OCI-LY1 (cell line): ENCODE results near the gene CFAP251.

ENCODE experiments used
- H2AFZ ChIP-seq: fragments of 200-600 bp; sonication (generic), shearing (Covaris generic); 2 replicates; pipeline ENCODE4 v1.6.0; 2014; ENCODE audit warnings: antibody characterized with exemption, mild to moderate bottlenecking, low read length
- H3F3A ChIP-seq: fragments of 200-600 bp; sonication (generic), shearing (Covaris generic); 2 replicates; pipeline ENCODE4 v1.6.0; 2014; ENCODE audit warnings: mild to moderate bottlenecking, antibody characterized with exemption, low read length, moderate library complexity; ENCODE audit not compliant: insufficient read depth
- H3K27ac ChIP-seq: fragments of 200-600 bp; sonication (generic); 2 replicates; pipeline ENCODE4 v1.5.1; 2014; ENCODE audit warnings: low read length, mixed run types, mild to moderate bottlenecking, low read depth; ENCODE audit not compliant: poor library complexity, severe bottlenecking
- H3K27me3 ChIP-seq: fragments of 200-600 bp; sonication (generic); 2 replicates; pipeline ENCODE4 v1.6.0; 2014; ENCODE audit warnings: antibody characterized with exemption, mild to moderate bottlenecking, low read length, moderate library complexity; ENCODE audit not compliant: insufficient read depth
- H3K36me3 ChIP-seq: fragments of 200-600 bp; sonication (generic); 2 replicates; pipeline ENCODE4 v1.6.1; 2014; ENCODE audit warnings: mild to moderate bottlenecking, antibody characterized with exemption, low read length, moderate library complexity, mixed read lengths; ENCODE audit not compliant: insufficient read depth
- H3K4me1 ChIP-seq: fragments of 200-600 bp; sonication (generic); 2 replicates; pipeline ENCODE4 v1.5.1; 2014; ENCODE audit warnings: mild to moderate bottlenecking, low read length, moderate library complexity; ENCODE audit not compliant: insufficient read depth, severe bottlenecking
- H3K4me2 ChIP-seq: fragments of 200-600 bp; sonication (generic), shearing (Covaris generic); 2 replicates; pipeline ENCODE4 v1.6.1; 2014; ENCODE audit warnings: low read length
- H3K4me3 ChIP-seq: fragments of 200-600 bp; sonication (generic); 2 replicates; pipeline ENCODE4 v1.5.1; 2014; ENCODE audit warnings: low read length, low read depth, mild to moderate bottlenecking, mixed read lengths; ENCODE audit not compliant: poor library complexity, severe bottlenecking
- H3K79me2 ChIP-seq: fragments of 200-600 bp; shearing (Covaris generic); 2 replicates; pipeline ENCODE4 v1.6.1; 2016; ENCODE audit warnings: mixed run types, low read length, mixed read lengths; ENCODE audit not compliant: insufficient read depth
- H3K9ac ChIP-seq: fragments of 200-600 bp; sonication (generic), shearing (Covaris generic); 2 replicates; pipeline ENCODE4 v1.6.1; 2014; ENCODE audit warnings: mild to moderate bottlenecking, low read length, mixed read lengths
- H3K9me2 ChIP-seq: fragments of 200-600 bp; sonication (generic), shearing (Covaris generic); 2 replicates; pipeline ENCODE4 v1.6.1; 2014; ENCODE audit warnings: low read depth, mild to moderate bottlenecking, low read length, mixed read lengths
- H3K9me3 ChIP-seq: fragments of 200-600 bp; shearing (Covaris generic); 2 replicates; pipeline ENCODE4 v1.6.1; 2014; ENCODE audit warnings: low read length, mixed read lengths
- H4K20me1 ChIP-seq: fragments of 200-600 bp; sonication (generic), shearing (Covaris generic); 2 replicates; pipeline ENCODE4 v1.6.0; 2016; ENCODE audit warnings: mild to moderate bottlenecking, low read length; ENCODE audit not compliant: insufficient read depth
- CTCF ChIP-seq: fragments of 200-600 bp; sonication (generic), shearing (Covaris generic); IDR thresholded peaks from 2 replicates; pipeline ENCODE4 v1.5.1; 2017; ENCODE audit warnings: mild to moderate bottlenecking, antibody characterized with exemption, low read length, moderate library complexity, mixed read lengths
- EZH2 ChIP-seq: fragments of 200-600 bp; sonication (generic), shearing (Covaris generic); IDR thresholded peaks from 2 replicates; pipeline ENCODE4 v1.8.0; 2017; ENCODE audit warnings: borderline replicate concordance, mixed run types, mild to moderate bottlenecking, antibody characterized with exemption, low read length, moderate library complexity, mixed read lengths

The CFAP251 gene

GRCh38 chr12:121968876-121969275, 50.5 kb downstream of the CFAP251 start:
- TF ChIP-seq CTCF (no peak), EZH2 (no peak)
- peak overlapping the region; percentile 15; the same call in 1 of the 2 replicates for H3K4me2 ChIP-seq
- no peaks in the 10 kb centered on the region for H3K79me2 ChIP-seq
- no peaks in the 10 kb centered on the region for H3K9me2 ChIP-seq
- peaks cover 3% of the 10 kb centered on the region; the same call in 1 of the 2 replicates for H3K9me3 ChIP-seq
- H3F3A ChIP-seq, result no peaks in the 10 kb centered on the region
- H2AFZ ChIP-seq, result no peak overlapping the region
- H3K36me3 ChIP-seq, result peaks cover 5% of the 10 kb centered on the region
- peak overlapping the region; percentile 40 for H3K27ac ChIP-seq
- peak overlapping the region; percentile 14; the same call in 1 of the 2 replicates for H3K9ac ChIP-seq
- no peak overlapping the region for H3K4me3 ChIP-seq
- H4K20me1 ChIP-seq, result no peaks in the 10 kb centered on the region
- no peaks in the 10 kb centered on the region for H3K27me3 ChIP-seq
- H3K4me1 ChIP-seq, result peaks cover 12% of the 10 kb centered on the region

- Histone ChIP-seq H3K36me3 (peaks cover 5% of the 10 kb centered on the region), H3K4me2 (no peak overlapping the region), H3K4me1 (peaks cover 12% of the 10 kb centered on the region), H3F3A (no peaks in the 10 kb centered on the region), H3K27ac (no peak overlapping the region), H3K27me3 (no peaks in the 10 kb centered on the region), H3K79me2 (no peaks in the 10 kb centered on the region), H3K9me2 (no peaks in the 10 kb centered on the region), H4K20me1 (no peaks in the 10 kb centered on the region), H3K9ac (no peak overlapping the region), H2AFZ (no peak overlapping the region), H3K4me3 (no peak overlapping the region), H3K9me3 (peaks cover 6% of the 10 kb centered on the region; the same call in 1 of the 2 replicates)
- no peak for TF ChIP-seq CTCF
- TF ChIP-seq EZH2, result no peak
Observed at GRCh38 chr12:121969726-121970125, 51.3 kb downstream of the CFAP251 start.

- H3K36me3 ChIP-seq, result peaks cover 5% of the 10 kb centered on the region
- H3K9me2 ChIP-seq, result no peaks in the 10 kb centered on the region
- H2AFZ ChIP-seq, result no peak overlapping the region
- H3K9me3 ChIP-seq, result peaks cover 9% of the 10 kb centered on the region
- H4K20me1 ChIP-seq, result no peaks in the 10 kb centered on the region
- H3K79me2 ChIP-seq, result no peaks in the 10 kb centered on the region
- peaks cover 12% of the 10 kb centered on the region for H3K4me1 ChIP-seq
- no peak overlapping the region for H3K4me2 ChIP-seq
- H3K4me3 ChIP-seq, result no peak overlapping the region
- TF ChIP-seq CTCF, result no peak
- TF ChIP-seq EZH2, result no peak
- no peak overlapping the region for H3K27ac ChIP-seq
- no peak overlapping the region for H3K9ac ChIP-seq
- H3F3A ChIP-seq, result no peaks in the 10 kb centered on the region; the same call in 1 of the 2 replicates
- H3K27me3 ChIP-seq, result no peaks in the 10 kb centered on the region
Observed at GRCh38 chr12:121970581-121971300, 52.3 kb downstream of the CFAP251 start.
